ENCODE data around the gene DAAM2.

The DAAM2 gene

GRCh38 chr6:39953076-39953618 is 161.0 kb downstream of the DAAM2 start:
- DNase-seq (ENCODE audit: insufficient read length) = no peak
- FAIRE-seq = no peak
- no peak for TF ChIP-seq POLR2AphosphoS5 (IDR thresholded peaks at IDR 0.05; ENCODE audit: low read depth, low read length)
- TF ChIP-seq TAF1 (IDR thresholded peaks at IDR 0.05; ENCODE audit: borderline replicate concordance, low read depth, low read length) = no peak
- TF ChIP-seq POLR2A (IDR thresholded peaks at IDR 0.05; ENCODE audit: low read depth, low read length) = no peak
